Neural crest cell (in vitro differentiated cells): ENCODE measurements around the gene BCL11B. TPM values are rescaled to one million over a fixed set of nuclear protein-coding genes. Genes with fewer than 3 reads are reported as not detected.

Source experiments
- DNase-seq: peaks from one replicate; pipeline ENCODE4 v3.0.0; 2021; ENCODE audit warnings: low read depth, mixed read lengths, low spot score
- H3K27ac Mint-ChIP-seq: one replicate; pipeline ENCODE4 v1.8.0; 2021; ENCODE audit warnings: mild to moderate bottlenecking, mixed read lengths; ENCODE audit not compliant: unreplicated experiment
- H3K27me3 Mint-ChIP-seq: 2 replicates; pipeline ENCODE4 v1.8.0; 2021; ENCODE audit warnings: low read depth, mild to moderate bottlenecking, mixed read lengths
- H3K36me3 Mint-ChIP-seq: 2 replicates; pipeline ENCODE4 v1.8.0; 2021; ENCODE audit warnings: low read depth, mild to moderate bottlenecking, mixed read lengths
- H3K4me1 Mint-ChIP-seq: 2 replicates; pipeline ENCODE4 v1.8.0; 2021; ENCODE audit warnings: mixed read lengths
- H3K4me3 Mint-ChIP-seq: one replicate; pipeline ENCODE4 v1.8.0; 2021; ENCODE audit warnings: mild to moderate bottlenecking, mixed read lengths
- H3K9me3 Mint-ChIP-seq: 2 replicates; pipeline ENCODE4 v1.8.0; 2021; ENCODE audit warnings: mixed read lengths
- total RNA-seq: library from RNA; stranded (reverse); gene quantifications from 2 replicates; pipeline ENCODE4 v1.2.1, GENCODE V29; 2021
- TF ChIP-seq, protein P1 (sequence below): fragments of 200-600 bp; sonication (generic); conservative IDR thresholded peaks from 2 replicates; pipeline ENCODE4 v1.5.0; 2021; ENCODE audit warnings: antibody characterized with exemption, mild to moderate bottlenecking

BCL11B gene
- total RNA-seq, 1 donor from 2014 or later = 0.28 TPM

DNA sequence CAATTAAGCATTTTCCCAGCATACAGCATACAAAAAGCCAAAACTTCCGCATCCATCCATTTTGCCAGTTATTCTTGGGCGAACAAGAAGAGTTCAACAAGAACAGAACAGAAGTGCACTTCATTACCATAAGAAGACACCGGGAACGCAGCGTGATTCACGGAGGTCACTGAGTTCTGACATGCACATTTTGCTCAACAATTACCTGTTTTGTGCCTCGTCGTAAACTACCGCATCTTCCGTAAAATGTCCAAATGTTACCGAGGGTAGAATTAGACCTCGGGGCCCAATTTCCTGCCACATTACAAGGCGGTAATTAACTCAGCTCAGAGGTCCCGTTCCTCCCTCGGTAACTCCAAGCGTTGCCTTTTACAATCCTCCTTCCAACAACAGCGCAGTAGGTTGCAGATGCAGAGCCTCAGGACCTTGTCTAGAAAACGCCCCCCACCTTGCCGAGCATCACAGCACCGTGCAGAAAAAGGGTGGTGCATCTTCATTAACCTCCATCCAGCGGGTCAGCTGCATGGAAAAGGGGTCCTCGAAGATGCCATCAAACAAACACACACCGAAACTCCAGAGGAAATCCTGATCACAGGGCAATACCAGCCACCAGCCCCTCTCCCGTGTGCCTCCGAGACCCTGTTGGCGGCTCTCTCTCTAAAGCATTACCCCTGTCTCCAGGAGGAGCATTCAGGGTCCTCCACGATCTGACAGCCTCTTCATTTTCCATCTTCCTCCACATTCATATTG lies 125.2 kb downstream of the BCL11B start:
- no peak for DNase-seq
- H3K4me1 Mint-ChIP-seq = no peaks in the 10 kb centered on the region
- H3K36me3 Mint-ChIP-seq = no peaks in the 10 kb centered on the region
- no peak overlapping the region for H3K4me3 Mint-ChIP-seq
- TF ChIP-seq, protein P1, sequence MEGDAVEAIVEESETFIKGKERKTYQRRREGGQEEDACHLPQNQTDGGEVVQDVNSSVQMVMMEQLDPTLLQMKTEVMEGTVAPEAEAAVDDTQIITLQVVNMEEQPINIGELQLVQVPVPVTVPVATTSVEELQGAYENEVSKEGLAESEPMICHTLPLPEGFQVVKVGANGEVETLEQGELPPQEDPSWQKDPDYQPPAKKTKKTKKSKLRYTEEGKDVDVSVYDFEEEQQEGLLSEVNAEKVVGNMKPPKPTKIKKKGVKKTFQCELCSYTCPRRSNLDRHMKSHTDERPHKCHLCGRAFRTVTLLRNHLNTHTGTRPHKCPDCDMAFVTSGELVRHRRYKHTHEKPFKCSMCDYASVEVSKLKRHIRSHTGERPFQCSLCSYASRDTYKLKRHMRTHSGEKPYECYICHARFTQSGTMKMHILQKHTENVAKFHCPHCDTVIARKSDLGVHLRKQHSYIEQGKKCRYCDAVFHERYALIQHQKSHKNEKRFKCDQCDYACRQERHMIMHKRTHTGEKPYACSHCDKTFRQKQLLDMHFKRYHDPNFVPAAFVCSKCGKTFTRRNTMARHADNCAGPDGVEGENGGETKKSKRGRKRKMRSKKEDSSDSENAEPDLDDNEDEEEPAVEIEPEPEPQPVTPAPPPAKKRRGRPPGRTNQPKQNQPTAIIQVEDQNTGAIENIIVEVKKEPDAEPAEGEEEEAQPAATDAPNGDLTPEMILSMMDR = no peak
- H3K9me3 Mint-ChIP-seq = no peaks in the 10 kb centered on the region
- H3K27ac Mint-ChIP-seq = no peak overlapping the region
- peaks cover 40% of the 10 kb centered on the region for H3K27me3 Mint-ChIP-seq

DNA sequence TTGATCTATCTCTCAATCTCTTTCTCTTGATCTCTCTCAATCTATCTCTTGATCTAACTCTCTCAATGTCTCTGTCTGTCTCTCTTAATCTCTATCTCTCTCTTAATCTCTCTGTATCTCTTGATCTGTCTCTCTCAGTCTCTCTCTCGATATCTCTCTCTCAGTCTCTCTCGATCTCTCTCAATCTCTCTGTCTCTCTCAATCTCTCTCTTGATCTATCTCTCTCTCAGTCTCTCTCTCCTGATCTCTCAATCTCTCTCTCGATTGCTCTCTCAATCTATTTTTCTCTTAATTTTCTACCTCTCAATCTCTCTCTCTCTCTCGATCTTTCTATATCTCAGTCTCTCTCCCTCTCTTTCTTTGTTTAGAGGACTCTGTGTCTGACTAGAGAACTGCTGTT lies 126.7 kb downstream of the BCL11B start:
- Mint-ChIP-seq H3K4me1 (no peaks in the 10 kb centered on the region), H3K27ac (no peak overlapping the region), H3K4me3 (no peak overlapping the region), H3K27me3 (peaks cover 30% of the 10 kb centered on the region), H3K9me3 (no peaks in the 10 kb centered on the region), H3K36me3 (no peaks in the 10 kb centered on the region)
- DNase-seq = no peak
- TF ChIP-seq, protein P1 = no peak

DNA sequence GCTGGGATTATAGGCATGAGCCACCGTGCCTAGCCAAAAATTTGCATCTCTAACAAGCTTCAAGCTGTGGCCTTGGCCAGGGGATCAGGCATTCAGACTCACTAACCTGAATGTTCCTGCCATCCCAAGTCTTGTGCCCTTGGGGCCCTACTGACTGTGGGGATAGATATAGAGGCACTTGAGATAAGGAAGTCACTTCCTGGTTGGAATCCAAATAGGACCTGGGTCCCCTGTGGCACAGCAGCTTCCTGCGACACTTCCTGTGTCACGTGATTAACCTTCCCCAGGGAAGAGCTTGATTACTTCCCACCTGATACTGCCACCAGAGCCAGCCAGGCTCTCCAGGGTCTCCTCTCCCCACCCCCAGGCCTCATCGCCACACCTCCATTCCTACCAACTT lies 128.2 kb downstream of the BCL11B start:
- H3K9me3 Mint-ChIP-seq = no peaks in the 10 kb centered on the region
- H3K27me3 Mint-ChIP-seq = peaks cover 24% of the 10 kb centered on the region
- H3K27ac Mint-ChIP-seq = no peak overlapping the region
- H3K4me3 Mint-ChIP-seq = no peak overlapping the region
- no peaks in the 10 kb centered on the region for H3K4me1 Mint-ChIP-seq
- DNase-seq = no peak
- TF ChIP-seq, protein P1 = no peak
- no peaks in the 10 kb centered on the region for H3K36me3 Mint-ChIP-seq

DNA sequence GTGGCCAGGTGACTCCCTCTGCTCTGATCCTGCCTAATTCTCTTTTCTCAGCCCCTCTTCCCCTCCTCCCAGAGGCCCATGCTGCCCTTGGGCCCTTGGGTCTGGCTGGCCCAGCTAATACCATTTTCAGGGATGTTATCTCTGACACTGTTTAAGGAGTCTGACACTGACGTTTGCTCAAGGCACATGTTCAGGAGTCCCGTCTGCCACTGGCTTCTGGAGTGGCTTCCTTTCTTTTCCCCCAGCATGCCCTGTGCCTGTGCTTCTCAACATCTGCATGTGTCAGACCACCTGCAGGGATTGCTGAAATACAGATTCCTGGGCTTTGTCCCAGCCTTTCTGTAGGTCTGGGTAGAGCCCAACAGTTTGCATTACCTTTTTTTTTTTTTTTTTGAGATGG lies 128.9 kb downstream of the BCL11B start:
- Mint-ChIP-seq H3K4me3 (no peak overlapping the region), H3K27me3 (peaks cover 18% of the 10 kb centered on the region), H3K9me3 (no peaks in the 10 kb centered on the region), H3K36me3 (no peaks in the 10 kb centered on the region), H3K27ac (no peak overlapping the region), H3K4me1 (no peaks in the 10 kb centered on the region)
- TF ChIP-seq, protein P1 = no peak
- DNase-seq = no peak

DNA sequence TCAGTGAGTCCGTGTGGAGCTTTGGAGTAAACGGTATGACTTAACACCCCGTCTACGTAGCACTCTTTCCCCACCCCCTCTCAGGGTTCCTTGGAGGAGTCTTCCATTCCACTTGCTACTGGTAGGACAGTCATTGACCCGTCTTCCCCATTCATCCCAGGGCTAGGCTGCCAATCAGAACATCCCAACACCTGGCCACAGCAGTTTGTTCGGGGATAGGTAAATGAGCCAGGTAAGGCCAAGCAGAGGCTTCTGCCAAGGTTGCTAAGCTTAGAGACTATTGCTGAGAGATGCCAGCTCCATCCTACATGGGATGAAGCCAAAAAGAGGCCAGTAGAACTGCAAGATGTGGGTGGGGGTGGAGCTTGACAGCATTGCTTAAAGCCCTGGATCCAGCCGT lies 130.8 kb downstream of the BCL11B start:
- Mint-ChIP-seq H3K4me1 (peaks cover 4% of the 10 kb centered on the region), H3K36me3 (no peaks in the 10 kb centered on the region), H3K27ac (no peak overlapping the region), H3K27me3 (peaks cover 18% of the 10 kb centered on the region), H3K4me3 (no peak overlapping the region), H3K9me3 (no peaks in the 10 kb centered on the region)
- TF ChIP-seq, protein P1 = no peak
- no peak for DNase-seq
